ENCODE measurements around the gene ALS2.
A peak's percentile ranks its signal among the peaks of the same experiment; 100 is the strongest.

- no peak for TF ChIP-seq EZH2 (IDR thresholded peaks at IDR 0.05; ENCODE audit: low read length, unreplicated experiment)
- TF ChIP-seq, protein P1, sequence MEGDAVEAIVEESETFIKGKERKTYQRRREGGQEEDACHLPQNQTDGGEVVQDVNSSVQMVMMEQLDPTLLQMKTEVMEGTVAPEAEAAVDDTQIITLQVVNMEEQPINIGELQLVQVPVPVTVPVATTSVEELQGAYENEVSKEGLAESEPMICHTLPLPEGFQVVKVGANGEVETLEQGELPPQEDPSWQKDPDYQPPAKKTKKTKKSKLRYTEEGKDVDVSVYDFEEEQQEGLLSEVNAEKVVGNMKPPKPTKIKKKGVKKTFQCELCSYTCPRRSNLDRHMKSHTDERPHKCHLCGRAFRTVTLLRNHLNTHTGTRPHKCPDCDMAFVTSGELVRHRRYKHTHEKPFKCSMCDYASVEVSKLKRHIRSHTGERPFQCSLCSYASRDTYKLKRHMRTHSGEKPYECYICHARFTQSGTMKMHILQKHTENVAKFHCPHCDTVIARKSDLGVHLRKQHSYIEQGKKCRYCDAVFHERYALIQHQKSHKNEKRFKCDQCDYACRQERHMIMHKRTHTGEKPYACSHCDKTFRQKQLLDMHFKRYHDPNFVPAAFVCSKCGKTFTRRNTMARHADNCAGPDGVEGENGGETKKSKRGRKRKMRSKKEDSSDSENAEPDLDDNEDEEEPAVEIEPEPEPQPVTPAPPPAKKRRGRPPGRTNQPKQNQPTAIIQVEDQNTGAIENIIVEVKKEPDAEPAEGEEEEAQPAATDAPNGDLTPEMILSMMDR (conservative IDR thresholded peaks at IDR 0.05; ENCODE audit: low read depth, low read length): peak; percentile 67
Measured at GRCh38 chr2:201707753-201708152, 73.0 kb downstream of the ALS2 start.

Data from PC-3 (cell line).